ENCODE measurements around the gene GAREM1.

- no peak for TF ChIP-seq EZH2 (IDR thresholded peaks at IDR 0.05)
- no peak for TF ChIP-seq POLR2AphosphoS5 (IDR thresholded peaks at IDR 0.05; ENCODE audit: borderline replicate concordance, low read depth, low read length)
- TF ChIP-seq FOXP2 (optimal IDR thresholded peaks at IDR 0.05; ENCODE audit: control extremely low read depth, extremely low read length, insufficient read depth) = no peak
Observed at GRCh38 chr18:32349728-32350395, 120.8 kb downstream of the GAREM1 start.

Data from SK-N-MC (cell line).